Retinal pigment epithelial cell (primary cell): ENCODE data around the gene ADO.

Experiments used
- DNase-seq: peaks from one replicate; pipeline ENCODE4 v3.0.0-alpha.2; 2010; ENCODE audit warnings: low read depth
- H3K4me3 ChIP-seq: 2 replicates; pipeline ENCODE4 v1.5.1; 2011; ENCODE audit warnings: mild to moderate bottlenecking, low read length, control low read depth, moderate library complexity
- CTCF ChIP-seq: conservative IDR thresholded peaks from 2 replicates; pipeline ENCODE4 v1.5.1; 2011; ENCODE audit warnings: low read depth, low read length, control low read depth, inconsistent platforms

ADO gene

GRCh38 chr10:62763155-62763554 is 41.4 kb upstream of the ADO start:
- no peak for TF ChIP-seq CTCF
- no peak for DNase-seq

GRCh38 chr10:62764011-62764410 is 40.5 kb upstream of the ADO start:
- no peak for TF ChIP-seq CTCF
- no peak overlapping the region for H3K4me3 ChIP-seq
- no peak for DNase-seq

More at GRCh38 chr10:62763155-62763554, 41.4 kb upstream of the ADO start:
- no peak overlapping the region for H3K4me3 ChIP-seq

- no peak overlapping the region for H3K4me3 ChIP-seq
- DNase-seq = no peak
- no peak for TF ChIP-seq CTCF
These were observed 38.8 kb upstream of the ADO start for GRCh38 chr10:62765726-62766125.

GRCh38 chr10:62766386-62766785 is 38.1 kb upstream of the ADO start:
- DNase-seq = no peak
- H3K4me3 ChIP-seq = no peak overlapping the region
- TF ChIP-seq CTCF = no peak

GRCh38 chr10:62769574-62770242 is 34.8 kb upstream of the ADO start:
- TF ChIP-seq CTCF = no peak
- no peak for DNase-seq
- no peak overlapping the region for H3K4me3 ChIP-seq

- no peak for DNase-seq
- no peak overlapping the region for H3K4me3 ChIP-seq
- no peak for TF ChIP-seq CTCF
These were observed 32.1 kb upstream of the ADO start for GRCh38 chr10:62772186-62772974.

- no peak overlapping the region for H3K4me3 ChIP-seq
- DNase-seq = no peak
- no peak for TF ChIP-seq CTCF
These were observed 26.4 kb upstream of the ADO start for GRCh38 chr10:62778125-62778524.
